NCI-H460 (cell line): ENCODE measurements around the gene OR6P1. TPM values are rescaled to one million over a fixed set of nuclear protein-coding genes. Genes with fewer than 3 reads are reported as not detected.

Source experiments
- DNase-seq: peaks from one replicate; pipeline ENCODE4 v3.0.0-alpha.2; 2016; ENCODE audit warnings: low read depth; ENCODE audit errors: extremely low read depth
- polyA plus RNA-seq: library from polyadenylated mRNA; depleted of rRNA; stranded (reverse); fragments of >200 nt; gene quantifications from 2 replicates; pipeline ENCODE4 v1.2.3, GENCODE V29; 2014; cell fraction: nucleus; rRNA removed
- total RNA-seq: library from RNA; depleted of rRNA; stranded (reverse); fragments of >200 nt; shearing (Covaris generic); gene quantifications from 2 replicates; pipeline ENCODE4 v1.2.3, GENCODE V29; 2014; rRNA removed

OR6P1 gene, protein sequence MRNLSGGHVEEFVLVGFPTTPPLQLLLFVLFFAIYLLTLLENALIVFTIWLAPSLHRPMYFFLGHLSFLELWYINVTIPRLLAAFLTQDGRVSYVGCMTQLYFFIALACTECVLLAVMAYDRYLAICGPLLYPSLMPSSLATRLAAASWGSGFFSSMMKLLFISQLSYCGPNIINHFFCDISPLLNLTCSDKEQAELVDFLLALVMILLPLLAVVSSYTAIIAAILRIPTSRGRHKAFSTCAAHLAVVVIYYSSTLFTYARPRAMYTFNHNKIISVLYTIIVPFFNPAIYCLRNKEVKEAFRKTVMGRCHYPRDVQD
- not detected in 2 replicates for total RNA-seq
- not detected in 2 replicates for polyA plus RNA-seq

DNA sequence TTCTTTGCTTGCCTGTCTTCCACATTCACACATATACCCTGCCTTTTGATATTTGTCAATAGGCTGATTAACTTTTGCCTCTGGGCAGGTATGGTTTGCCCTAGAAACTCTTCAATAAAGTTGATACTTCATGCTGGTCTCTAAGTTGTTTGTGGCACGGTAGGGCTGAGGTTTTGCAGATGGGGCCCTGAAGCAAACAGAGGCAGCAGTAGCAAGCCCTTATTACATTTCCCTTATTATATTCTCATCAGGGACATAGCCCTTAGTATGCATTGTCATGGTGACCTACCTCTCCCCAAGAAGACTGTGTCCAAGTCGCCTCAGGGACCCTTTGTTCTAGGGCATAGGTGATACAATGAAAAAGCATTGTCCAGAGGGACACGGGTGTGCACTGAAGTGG lies at the start of gene OR6P1:
TSS of gene OR6P1 (minus strand) at position 101 of the 400 bp plus-strand sequence. CDS start 6,976 bp downstream, outside the sequence.
- DNase-seq: no peak

DNA sequence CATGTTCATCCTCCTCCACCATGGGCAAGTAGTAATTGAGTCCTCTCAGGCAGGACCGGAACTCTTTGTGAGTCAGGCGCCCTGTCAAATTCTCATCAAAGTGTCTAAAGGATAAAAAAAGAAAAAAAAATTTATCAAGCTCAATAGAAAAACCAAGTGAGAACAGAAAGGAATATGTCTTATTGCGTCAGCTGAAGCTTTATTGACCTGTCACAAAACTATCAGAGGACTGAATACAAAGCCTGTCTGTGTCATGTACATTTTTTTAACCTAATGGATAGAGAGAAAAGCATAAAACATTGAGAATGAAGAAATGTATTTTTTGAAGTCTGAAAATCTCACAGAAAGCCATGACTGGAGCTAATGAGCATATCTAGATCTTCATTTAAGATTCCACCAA lies 43.4 kb upstream of the OR6P1 start:
- DNase-seq: no peak

DNA sequence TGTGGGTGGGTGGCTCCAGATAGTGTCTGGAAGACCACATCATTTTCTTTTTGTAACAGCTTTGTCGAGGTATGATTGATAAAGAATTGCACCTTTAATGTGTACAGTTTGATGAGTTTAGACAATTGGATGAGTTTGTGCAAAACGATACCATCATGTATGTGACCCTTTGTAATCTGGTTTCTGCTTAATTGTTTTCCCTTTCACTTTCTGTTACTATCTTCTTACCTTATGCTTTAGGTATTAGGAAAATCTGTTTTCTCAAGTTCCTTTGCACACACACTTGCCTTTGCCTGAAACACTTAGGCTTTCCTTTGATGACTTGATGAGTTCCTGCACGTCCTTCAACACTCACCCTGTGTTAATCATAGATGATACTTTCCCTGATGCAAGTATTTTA lies 41.5 kb upstream of the OR6P1 start:
- no peak for DNase-seq

DNA sequence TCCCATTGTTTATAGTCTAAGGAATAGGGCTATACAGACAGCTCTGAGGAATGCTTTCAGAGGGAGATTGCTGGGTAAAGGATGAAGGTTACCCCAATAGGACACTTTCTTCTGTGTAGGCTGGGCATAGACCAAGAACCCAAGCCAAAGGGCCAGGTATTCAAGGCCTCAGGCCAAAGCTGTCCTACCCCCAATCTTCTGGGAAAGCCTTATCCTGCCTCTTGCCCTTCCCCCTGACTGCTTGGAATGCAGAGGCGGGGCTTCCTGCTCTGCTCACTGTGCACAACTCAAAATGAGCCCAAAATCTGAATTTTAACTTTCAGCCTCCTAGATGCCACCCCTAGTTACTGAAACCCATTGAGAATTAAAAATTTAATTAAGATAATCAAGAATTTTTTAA lies 36.9 kb upstream of the OR6P1 start:
- no peak for DNase-seq

DNA sequence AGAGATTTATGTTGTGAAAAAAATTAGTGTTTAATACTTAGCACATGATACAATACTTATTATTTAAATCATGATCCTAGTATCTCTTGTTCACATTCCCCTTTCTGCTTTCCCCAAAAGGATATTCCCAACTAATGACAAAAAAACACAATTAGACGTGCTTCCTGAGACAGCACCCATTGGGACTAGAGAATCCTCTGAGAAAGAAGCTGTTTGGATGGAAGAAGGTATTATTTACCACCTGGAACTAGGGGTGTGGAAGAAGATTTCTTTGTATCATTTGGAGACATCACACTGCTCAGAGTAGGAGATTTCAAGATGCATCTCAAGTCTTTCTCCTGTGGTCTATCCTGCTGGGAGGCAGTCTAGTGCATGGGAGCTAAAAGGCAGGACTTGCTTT lies 34.6 kb upstream of the OR6P1 start, which contains the start of gene OR10Z1:
TSS of gene OR10Z1 (plus strand) at position 301 of the 400 bp plus-strand sequence. CDS start 1,171 bp downstream, outside the sequence.
- DNase-seq: no peak

DNA sequence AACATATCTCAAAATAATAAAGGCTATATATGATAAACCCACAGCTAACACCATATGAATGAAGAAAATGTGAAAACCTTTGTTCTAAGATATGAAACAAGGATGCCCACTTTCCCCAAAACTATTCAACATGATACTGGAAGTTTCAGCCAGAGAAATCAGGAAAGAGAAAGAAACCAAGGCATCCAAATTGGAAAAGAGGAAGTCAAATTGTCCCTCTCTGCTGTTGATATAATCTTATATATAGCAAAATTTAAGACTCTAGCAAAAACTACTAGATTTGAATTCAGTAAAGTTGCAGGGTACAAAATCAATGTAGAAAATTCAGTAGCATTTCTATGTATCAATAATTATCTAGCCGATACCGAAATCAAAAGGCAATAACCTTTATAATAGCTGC lies 30.4 kb upstream of the OR6P1 start:
- DNase-seq: no peak

DNA sequence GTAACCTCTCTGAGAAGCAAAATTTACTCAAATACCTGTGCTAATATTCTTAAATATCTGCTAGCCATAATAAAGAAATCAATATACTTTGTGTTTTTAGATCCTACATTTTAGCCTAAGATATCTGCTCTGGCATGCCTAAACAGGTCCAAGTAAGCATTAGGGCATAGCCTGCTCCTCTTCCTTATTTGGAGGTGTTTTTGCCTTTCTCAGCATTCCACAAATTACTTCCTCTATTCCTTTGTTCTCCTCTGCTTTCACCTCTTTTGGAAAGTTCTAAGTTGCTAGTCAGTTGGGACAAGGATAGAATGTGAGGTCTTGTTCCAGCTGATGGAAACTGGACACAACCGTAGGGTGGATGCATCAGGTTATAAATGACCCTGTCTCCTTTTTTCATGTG lies 16.6 kb upstream of the OR6P1 start:
- DNase-seq: no peak

DNA sequence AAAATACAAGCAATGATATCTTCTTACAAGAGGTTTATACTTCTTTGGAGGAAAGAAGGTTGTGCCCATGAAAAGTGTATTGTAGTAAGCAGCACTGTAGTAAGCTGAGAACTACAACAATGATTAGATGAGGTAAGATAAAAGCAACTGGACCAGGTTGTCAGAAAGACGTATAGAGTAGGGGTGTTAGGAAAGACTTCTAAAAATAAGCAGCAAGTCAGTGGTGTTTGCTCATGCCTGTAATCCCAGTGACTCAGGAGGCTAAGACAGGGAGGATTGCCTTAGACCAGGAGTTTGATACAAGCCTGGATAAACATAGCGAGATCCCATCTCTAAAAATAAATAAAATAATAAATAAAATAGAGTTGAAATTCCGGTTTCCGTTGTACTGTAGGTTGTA lies 13.6 kb upstream of the OR6P1 start:
- no peak for DNase-seq

DNA sequence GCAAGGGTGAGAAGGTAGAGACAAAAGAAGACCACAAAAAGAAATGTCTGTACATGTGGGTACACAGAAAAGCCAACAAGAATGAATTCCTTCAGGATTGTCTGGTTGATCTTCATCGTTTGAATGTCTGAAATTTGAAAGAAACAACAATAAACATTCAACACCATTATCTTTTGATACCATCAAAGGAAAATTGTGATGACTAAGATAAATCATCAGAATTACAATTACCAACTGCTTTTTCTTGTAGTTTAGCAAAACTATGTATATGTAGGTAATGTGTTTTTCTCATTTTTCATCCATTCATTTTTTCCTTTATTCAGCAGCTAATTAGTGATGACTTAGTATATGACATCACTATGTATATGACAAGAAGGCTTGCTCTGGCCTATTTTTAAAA lies 9.4 kb upstream of the OR6P1 start, which contains the start of gene OR10X1:
TSS of gene OR10X1 (minus strand) at position 167 of the 400 bp plus-strand sequence. CDS start at position 167, 0 bp downstream.
- no peak for DNase-seq

DNA sequence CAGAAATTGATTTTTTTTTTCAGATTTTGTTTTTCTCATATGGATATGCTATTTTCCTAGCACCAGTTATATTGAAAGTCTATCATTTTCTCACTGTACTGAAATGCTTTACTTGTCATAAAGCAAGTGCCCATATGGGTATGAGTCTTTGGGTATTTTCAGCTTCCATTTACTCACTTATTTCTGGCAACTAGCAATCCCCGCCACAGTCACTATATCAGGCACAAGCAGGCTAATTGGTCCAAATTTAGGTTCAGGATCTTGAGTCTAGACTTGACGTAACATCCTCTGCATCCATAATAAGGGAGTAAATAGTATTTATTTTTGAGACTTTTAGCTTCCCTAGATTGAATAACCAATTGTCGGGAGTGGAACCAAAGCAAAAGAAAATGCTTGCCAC lies 7.2 kb upstream of the OR6P1 start:
- no peak for DNase-seq

DNA sequence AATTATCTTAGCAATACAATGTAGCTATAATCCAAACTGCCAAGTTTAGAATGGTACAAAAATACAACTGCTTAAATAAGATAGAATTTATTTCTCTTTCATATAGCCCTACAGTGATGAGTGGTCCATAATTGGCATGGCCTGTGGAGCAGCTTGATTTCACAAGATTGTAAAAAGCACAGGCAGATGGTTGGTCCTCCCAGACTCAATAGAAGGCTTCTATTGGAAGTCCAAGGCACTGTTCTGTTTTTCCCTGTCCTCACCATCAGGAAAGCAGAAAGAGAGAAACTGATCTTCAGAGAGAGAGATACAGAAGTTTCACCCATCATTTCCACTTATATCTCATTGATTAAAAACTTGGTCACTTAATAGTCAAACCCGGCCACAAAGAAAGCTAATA lies 1.8 kb upstream of the OR6P1 start:
- DNase-seq: no peak

DNA sequence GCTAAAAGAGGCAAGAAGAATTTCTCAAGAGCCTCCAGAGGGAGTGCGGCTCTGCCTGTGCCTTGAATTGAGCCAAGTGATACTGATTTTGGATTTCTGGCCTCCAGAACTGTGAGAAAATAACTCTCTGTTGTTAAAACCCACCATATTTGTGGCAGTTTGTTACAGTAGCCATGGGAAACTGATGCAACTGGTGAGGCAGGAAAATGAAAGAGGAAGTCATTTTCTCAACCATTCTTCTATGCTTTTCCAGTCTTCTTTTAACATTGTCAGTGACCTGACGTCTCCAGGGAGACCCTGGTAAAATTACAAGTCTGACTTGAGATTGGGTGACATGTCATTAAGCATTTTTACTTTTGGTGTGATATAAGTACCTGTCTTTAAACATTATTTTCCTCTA lies 5.8 kb downstream of the OR6P1 start:
- DNase-seq: no peak

DNA sequence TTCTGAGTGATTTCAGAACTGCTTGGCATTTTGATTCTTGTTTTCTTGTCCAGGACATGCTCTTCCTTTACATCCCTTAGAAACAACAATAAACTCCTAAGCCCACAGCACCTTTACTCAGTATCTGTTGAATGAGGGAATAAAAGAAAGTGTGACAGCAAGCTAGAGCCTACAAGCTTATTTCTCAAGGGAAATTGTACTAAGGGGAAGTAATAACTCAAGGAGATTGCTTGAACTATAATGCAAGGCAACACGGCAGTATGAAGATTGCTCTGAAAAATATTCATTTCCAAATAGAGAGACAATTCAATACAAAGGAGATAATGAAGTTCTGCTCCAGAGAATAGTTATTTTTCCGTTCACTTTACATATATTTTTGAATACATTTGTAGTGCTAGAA lies 6.5 kb downstream of the OR6P1 start:
- no peak for DNase-seq

DNA sequence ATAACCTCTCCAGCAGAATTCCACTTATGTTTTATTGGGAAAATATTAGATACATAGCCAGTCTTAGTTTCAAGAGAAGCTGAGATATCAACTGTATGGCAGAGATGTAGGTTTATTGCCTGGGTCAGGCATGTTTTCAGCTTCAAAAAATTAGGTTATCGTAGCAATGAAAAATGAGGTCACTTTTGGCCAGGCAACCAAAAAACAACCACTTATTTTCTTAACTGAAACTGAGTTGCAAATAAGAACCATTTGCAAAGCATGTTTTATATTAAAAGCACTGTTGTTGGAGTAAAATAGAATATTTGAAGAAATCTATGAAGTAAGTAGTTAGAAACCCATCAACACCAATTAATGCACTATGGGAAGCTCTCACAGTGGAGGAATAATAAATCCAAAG lies 10.7 kb downstream of the OR6P1 start:
- no peak for DNase-seq

DNA sequence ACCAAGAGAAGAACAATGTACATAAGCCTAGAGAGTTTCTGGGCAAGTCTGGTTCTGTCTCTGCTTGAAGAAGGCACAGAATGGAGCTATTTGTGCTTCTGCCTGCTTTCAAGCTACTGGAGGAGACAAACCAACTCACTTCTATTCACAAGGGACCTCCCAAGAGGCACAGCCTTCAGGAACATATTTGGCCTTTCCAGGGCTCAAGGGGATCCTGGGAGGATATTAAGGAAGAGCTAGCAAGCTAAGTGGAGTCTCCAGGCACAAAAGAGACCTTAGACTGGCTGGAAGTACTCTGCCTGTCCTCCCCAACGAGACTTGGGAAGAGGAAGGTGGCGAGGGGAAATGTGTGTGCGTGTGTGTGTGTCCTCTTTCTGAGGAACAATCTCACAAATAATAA lies 16.0 kb downstream of the OR6P1 start, which contains the start of gene OR6Y1:
TSS of gene OR6Y1 (minus strand) at position 54 of the 400 bp plus-strand sequence. CDS start 6,300 bp downstream, outside the sequence.
- no peak for DNase-seq

DNA sequence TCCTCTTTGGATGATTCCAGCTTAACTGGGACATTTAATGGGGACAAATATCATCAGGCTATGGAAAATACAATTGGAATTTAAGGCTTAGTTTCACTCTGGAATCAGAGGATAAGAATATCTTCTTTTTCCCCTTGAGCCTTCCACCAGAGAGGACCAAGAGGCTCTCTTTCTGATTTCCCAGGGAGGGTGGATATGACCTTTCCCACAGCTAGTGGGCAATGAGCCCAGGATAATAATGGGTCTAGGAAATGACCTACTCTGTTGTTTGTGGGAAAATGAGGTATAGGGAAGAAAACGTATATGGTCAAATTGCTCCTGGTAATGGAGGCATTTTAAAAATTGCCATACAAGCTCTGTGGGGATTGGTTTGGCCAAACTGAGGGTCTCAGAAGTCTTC lies 18.1 kb downstream of the OR6P1 start:
- DNase-seq: no peak

DNA sequence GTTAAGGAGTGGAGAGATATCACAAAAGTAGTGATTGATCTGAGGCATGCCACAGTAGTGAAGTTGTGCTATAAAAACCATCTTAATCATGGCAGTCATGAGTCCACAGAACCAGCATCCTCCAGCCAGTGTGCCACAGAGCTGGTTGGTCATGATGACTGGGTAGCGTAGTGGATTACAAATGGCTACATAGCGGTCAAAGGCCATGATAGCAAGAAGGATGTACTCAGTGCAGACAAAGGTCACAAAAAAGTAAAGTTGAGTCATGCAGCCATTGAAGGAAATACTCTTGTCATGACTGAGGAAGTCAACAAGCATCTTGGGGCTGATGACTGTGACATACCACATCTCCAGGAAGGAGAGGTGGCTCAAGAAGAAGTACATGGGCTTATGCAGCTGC lies 22.8 kb downstream of the OR6P1 start:
- no peak for DNase-seq

DNA sequence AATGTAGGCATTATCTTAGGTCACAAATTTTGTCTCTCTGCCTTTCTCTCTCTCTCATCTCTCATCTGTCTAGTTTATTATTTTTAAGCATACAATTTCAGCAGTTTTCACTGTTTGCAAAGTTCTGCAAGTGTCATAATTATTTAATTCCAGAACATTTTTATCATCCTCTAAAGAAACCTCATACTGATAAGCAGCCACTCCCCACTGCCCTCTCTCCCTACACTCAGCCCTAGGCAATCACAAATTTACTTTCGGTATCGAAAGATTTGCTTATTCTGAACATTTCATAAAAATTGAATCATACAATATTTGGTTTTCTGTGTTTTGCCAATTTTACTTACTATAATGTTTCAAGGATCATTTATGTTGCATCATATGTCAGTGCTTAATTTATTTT lies 32.8 kb downstream of the OR6P1 start:
- no peak for DNase-seq

DNA sequence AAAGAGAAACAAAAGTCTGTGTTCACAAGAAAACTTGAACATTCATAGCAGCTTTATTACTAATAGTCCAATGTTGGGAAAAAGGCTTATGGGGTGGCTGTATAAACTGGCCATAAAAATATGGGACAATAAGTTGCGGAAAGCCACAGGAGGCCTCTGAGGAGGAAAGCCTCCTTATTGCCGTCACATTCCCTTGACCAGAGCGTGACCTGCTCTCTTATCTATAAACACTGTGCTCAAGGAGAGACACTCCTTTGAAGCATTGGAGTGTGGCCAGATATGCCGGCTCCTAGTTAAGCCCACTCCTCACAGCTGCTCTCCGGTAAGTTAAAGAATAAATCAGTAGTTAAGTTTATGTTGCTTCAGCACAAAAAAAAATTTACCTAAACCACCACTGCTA lies 35.9 kb downstream of the OR6P1 start:
- no peak for DNase-seq

DNA sequence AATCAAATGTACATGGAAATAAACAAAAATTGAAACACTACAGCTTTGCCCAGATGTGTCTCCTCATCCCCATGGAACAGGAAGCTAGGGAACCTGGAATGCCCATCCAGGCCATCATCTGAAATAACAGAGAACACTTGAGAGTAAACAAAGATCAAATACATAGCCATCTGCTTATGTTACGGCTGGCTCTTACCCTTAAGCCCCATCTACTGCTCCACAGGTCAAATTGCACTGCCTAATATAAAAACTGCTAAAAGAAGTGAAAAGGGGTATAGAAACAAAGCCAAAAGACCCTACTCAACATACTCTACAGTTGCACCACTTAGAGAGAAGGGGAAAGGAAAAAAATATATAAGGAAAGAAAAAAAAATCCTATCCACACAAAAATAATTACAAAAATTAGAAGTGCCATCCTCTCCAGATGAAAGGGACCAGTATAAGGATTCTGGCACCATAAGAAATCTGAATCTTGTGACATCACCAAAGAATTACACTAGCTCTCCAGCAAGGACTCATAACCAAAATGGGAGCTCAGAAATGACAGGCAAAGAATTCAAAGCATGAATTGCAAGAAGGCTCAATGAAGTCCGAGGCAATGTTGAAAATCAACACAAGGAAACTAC lies 43.1 kb downstream of the OR6P1 start:
- no peak for DNase-seq

DNA sequence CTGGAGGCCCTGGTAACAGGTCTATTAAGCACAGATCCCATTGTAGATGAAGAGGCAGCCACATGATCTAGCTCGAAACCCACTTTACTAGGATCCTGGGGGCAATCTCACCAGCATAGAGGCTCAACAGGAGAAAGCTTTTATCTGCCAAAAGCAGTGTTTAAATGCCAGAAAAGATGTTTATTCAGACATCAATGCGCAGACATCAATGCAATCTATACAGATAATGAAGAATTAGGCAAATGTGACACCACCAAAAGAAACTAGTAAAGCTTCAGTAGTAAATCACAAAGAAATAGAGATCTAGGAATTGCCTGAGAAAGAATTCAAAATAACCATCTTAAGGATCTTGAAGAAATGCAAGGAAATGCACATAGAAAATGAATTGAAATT lies 48.7 kb downstream of the OR6P1 start:
- DNase-seq: no peak
